Measurements from ENCODE around the gene FLOT1. TPM values are rescaled to one million over a fixed set of nuclear protein-coding genes. Genes with fewer than 3 reads are reported as not detected.

Gene FLOT1
- total and polyA plus RNA-seq, 2 of the 13 experiments (the other 11 are each of a cell fraction or from before 2014, with no cell fraction given): 82.3 to 130 TPM

DNA sequence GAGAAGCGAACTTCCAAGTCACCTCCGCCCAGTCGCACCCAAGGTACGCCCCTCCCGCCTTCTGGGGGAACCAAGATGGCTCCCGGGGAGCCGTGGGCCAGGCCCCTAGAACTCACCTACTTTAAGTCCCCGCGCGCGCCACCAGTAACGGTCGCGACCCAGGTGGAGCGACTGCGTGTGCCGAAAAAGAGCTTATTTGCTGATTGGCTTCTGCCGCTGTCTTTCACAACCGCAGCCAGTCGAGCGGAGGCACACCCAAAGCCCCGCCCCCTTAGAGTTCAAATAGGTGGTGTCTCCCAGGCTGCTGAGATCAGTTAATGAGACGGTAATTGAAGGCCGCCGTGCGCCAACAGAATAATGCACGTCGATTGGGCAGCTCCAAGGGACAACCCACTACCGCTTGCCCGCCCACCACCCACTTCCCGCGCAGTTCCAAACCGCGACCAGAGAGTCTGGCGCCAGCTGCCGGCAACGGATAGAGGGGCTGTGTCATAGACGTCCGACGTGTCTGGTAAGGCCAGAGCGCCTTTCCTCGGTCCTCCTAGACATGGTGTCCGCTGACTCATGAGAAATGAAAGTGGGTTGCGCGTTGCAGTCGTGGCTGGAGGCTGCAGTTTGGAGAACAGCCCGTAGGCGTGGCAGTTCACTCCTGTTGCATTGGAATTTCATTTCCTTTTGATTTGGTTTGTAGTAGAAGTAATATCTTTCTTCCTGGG is 25.2 kb downstream of the FLOT1 start, which contains the start of gene MDC1 (continued):
- TF ChIP-seq, protein P1, sequence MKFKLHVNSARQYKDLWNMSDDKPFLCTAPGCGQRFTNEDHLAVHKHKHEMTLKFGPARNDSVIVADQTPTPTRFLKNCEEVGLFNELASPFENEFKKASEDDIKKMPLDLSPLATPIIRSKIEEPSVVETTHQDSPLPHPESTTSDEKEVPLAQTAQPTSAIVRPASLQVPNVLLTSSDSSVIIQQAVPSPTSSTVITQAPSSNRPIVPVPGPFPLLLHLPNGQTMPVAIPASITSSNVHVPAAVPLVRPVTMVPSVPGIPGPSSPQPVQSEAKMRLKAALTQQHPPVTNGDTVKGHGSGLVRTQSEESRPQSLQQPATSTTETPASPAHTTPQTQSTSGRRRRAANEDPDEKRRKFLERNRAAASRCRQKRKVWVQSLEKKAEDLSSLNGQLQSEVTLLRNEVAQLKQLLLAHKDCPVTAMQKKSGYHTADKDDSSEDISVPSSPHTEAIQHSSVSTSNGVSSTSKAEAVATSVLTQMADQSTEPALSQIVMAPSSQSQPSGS (CRISPR knock-in tag; IDR thresholded peaks at IDR 0.05): peak; percentile 97
- TF ChIP-seq NFE2L2 (IDR thresholded peaks at IDR 0.05; ENCODE audit: low read length) (peak; percentile 64; the same call in 1 of the 2 replicates), ZNF562 (CRISPR knock-in tag; IDR thresholded peaks at IDR 0.05; ENCODE audit: borderline replicate concordance) (peak; percentile 64; the same call in 1 of the 2 replicates), ZBTB7B (CRISPR knock-in tag; IDR thresholded peaks at IDR 0.05) (peak; percentile 66; the same call in 1 of the 2 replicates), PHF20 (CRISPR knock-in tag; IDR thresholded peaks at IDR 0.05) (peak; percentile 90), GTF2F1 (IDR thresholded peaks at IDR 0.05; ENCODE audit: low read length) (peak; percentile 78), CAMTA2 (CRISPR knock-in tag; IDR thresholded peaks at IDR 0.05; ENCODE audit: borderline replicate concordance) (peak; percentile 75; the same call in 1 of the 2 replicates), ZNF160 (CRISPR knock-in tag; IDR thresholded peaks at IDR 0.05) (peak; percentile 87; the same call in 1 of the 2 replicates), NAIF1 (CRISPR knock-in tag; IDR thresholded peaks at IDR 0.05; ENCODE audit: borderline replicate concordance) (no peak), ZNF30 (CRISPR knock-in tag; IDR thresholded peaks at IDR 0.05) (no peak), RXRB (CRISPR knock-in tag; IDR thresholded peaks at IDR 0.05; ENCODE audit: borderline replicate concordance) (peak; percentile 92), KDM6A (CRISPR knock-in tag; IDR thresholded peaks at IDR 0.05; ENCODE audit: low read depth) (no peak), RBAK (CRISPR knock-in tag; IDR thresholded peaks at IDR 0.05) (no peak), KLF15 (CRISPR knock-in tag; IDR thresholded peaks at IDR 0.05; ENCODE audit: borderline replicate concordance) (no peak; the same call in 1 of the 2 replicates), FOSL1 (CRISPR knock-in tag; IDR thresholded peaks at IDR 0.05; ENCODE audit: borderline replicate concordance) (no peak), TEAD3 (CRISPR knock-in tag; optimal IDR thresholded peaks at IDR 0.05; ENCODE audit: borderline replicate concordance) (peak; percentile 94), THAP11 (CRISPR knock-in tag; IDR thresholded peaks at IDR 0.05) (peak; percentile 98), ZFP62 (CRISPR knock-in tag; IDR thresholded peaks at IDR 0.05) (no peak), ZNF510 (CRISPR knock-in tag; IDR thresholded peaks at IDR 0.05; ENCODE audit: low read depth) (peak; percentile 95), JUND (CRISPR knock-in tag; IDR thresholded peaks at IDR 0.05) (peak; percentile 87), SMC3 (IDR thresholded peaks at IDR 0.05; ENCODE audit: low read length) (no peak), MIXL1 (CRISPR knock-in tag; IDR thresholded peaks at IDR 0.05) (peak; percentile 99), MEIS1 (CRISPR knock-in tag; IDR thresholded peaks at IDR 0.05; ENCODE audit: borderline replicate concordance) (peak; percentile 92), JUNB (CRISPR knock-in tag; IDR thresholded peaks at IDR 0.05; ENCODE audit: borderline replicate concordance) (peak; percentile 66; the same call in 1 of the 2 replicates), NR3C1 (CRISPR knock-in tag; IDR thresholded peaks at IDR 0.05) (no peak), ZNF567 (CRISPR knock-in tag; IDR thresholded peaks at IDR 0.05; ENCODE audit: borderline replicate concordance) (peak; percentile 94; the same call in 1 of the 2 replicates), RORA (CRISPR knock-in tag; IDR thresholded peaks at IDR 0.05) (no peak)
- TF ChIP-seq, protein P2, sequence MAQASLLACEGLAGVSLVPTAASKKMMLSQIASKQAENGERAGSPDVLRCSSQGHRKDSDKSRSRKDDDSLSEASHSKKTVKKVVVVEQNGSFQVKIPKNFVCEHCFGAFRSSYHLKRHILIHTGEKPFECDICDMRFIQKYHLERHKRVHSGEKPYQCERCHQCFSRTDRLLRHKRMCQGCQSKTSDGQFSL (CRISPR knock-in tag; IDR thresholded peaks at IDR 0.05): no peak
- TF ChIP-seq, protein P3, sequence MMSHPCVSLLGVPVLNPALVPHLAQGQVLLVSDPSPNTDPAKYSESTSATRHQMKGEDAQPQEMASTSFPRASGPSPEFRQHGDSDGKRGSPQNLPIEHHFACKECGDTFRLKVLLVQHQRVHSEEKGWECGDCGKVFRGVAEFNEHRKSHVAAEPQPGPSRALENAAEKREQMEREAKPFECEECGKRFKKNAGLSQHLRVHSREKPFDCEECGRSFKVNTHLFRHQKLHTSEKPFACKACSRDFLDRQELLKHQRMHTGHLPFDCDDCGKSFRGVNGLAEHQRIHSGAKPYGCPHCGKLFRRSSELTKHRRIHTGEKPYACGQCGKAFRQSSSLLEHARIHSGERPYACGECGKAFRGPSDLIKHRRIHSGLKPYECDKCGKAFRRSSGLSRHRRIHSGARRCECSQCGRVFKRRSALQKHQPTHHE (CRISPR knock-in tag; IDR thresholded peaks at IDR 0.05; ENCODE audit: borderline replicate concordance): peak; percentile 93; the same call in 1 of the 2 replicates
